ENCODE results near the gene NDUFC1.
"Not testable (repeated sequence)": the region's sequence is repeated elsewhere in the genome, so short reads cannot be mapped to it uniquely, and the experiment has no call there.

NDUFC1 gene

GRCh38 chr4:139329665-139330200, 27.5 kb upstream of the NDUFC1 start:
- TF ChIP-seq CTCF (IDR thresholded peaks at IDR 0.05; ENCODE audit: low read depth, low read length) (no peak), POLR2A (IDR thresholded peaks at IDR 0.05; ENCODE audit: extremely low read depth, insufficient read length) (no peak)
- DNase-seq (ENCODE audit: low read depth) = no peak
- no peak overlapping the region for H3K4me3 ChIP-seq (ENCODE audit: low read depth, low read length)

GRCh38 chr4:139324620-139325019, 22.3 kb upstream of the NDUFC1 start:
- TF ChIP-seq POLR2A (IDR thresholded peaks at IDR 0.05; ENCODE audit: extremely low read depth, insufficient read length) (no peak), CTCF (IDR thresholded peaks at IDR 0.05; ENCODE audit: low read depth, low read length) (no peak), MYC (IDR thresholded peaks at IDR 0.05; ENCODE audit: low read depth, low read length) (no peak)
- TF ChIP-seq, protein P1, sequence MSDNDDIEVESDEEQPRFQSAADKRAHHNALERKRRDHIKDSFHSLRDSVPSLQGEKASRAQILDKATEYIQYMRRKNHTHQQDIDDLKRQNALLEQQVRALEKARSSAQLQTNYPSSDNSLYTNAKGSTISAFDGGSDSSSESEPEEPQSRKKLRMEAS (IDR thresholded peaks at IDR 0.05; ENCODE audit: low read depth, low read length) = no peak
- DNase-seq (ENCODE audit: low read depth) = no peak
- H3K4me3 ChIP-seq (ENCODE audit: low read depth, low read length) = no peak overlapping the region

DNA sequence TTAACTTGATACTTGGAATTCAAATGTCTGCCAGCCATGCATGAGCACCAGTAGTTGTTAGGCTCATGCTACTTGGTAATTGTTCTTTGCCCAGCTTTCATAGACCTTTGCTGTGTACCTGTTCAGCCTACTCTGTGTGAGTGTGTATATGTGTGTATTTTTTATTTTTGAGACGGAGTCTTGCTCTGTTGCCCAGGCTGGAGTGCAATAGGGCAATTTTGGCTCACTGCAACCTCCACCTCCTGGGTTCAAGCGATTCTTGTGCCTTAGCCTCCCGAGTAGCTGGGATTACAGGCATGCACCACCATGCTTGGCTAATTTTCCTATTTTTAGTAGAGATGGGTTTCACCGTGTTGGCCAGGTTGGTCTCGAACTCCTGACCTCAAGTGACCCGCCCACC, 20.3 kb upstream of the NDUFC1 start:
- not testable (repeated sequence) for H3K4me3 ChIP-seq (ENCODE audit: low read depth, low read length); DNase-seq (ENCODE audit: low read depth)

DNA sequence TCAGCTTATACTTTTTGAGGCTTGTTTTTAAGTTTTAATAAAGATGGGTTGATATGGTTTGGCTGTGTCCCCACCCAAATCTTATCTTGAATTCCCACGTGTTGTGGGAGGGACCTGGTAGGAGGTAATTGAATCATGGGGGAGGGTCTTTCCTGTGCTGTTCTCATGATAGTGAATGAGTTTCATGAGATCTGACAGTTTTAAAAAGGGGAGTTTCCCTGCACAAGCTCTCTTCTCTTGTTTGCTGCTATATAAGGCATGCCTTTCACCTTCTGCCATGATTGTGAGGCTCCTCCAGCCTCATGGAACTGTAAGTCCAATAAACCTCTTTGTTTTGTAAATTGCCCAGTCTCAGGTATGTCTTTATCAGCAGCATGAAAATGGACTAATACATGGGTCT, 19.8 kb upstream of the NDUFC1 start:
- not testable (repeated sequence) for H3K4me3 ChIP-seq (ENCODE audit: low read depth, low read length)

GRCh38 chr4:139319571-139319970, 17.3 kb upstream of the NDUFC1 start:
- TF ChIP-seq CTCF (IDR thresholded peaks at IDR 0.05; ENCODE audit: low read depth, low read length) = no peak
- no peak for TF ChIP-seq POLR2A (IDR thresholded peaks at IDR 0.05; ENCODE audit: extremely low read depth, insufficient read length)
- no peak for TF ChIP-seq MYC (IDR thresholded peaks at IDR 0.05; ENCODE audit: low read depth, low read length)
- TF ChIP-seq, protein P1 (IDR thresholded peaks at IDR 0.05; ENCODE audit: low read depth, low read length) = no peak
- DNase-seq (ENCODE audit: low read depth) = no peak

More for the DNA sequence above, 19.8 kb upstream of the NDUFC1 start:
- not testable (repeated sequence) for DNase-seq (ENCODE audit: low read depth)

DNA sequence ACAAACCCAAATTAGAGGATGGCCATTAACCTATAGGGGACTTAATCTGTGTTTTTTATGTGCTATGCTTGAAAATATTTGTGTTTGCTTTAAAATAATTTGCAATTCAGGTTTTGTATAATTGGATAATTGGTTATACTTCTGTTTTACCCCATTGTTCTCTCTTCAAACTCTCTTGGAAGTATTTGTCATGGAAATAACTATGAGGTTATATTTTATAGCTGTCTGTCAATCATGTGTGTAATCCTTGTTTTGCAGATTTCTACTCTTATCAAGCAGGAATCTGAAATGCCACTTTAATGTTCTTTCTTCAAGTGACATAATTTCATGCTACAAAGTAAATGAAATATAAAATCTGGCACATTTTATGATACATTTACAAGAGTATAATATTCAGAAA, 15.4 kb upstream of the NDUFC1 start:
- TF ChIP-seq, protein P1 (IDR thresholded peaks at IDR 0.05; ENCODE audit: low read depth, low read length) = no peak
- TF ChIP-seq CTCF (IDR thresholded peaks at IDR 0.05; ENCODE audit: low read depth, low read length) (no peak), MYC (IDR thresholded peaks at IDR 0.05; ENCODE audit: low read depth, low read length) (no peak), POLR2A (IDR thresholded peaks at IDR 0.05; ENCODE audit: extremely low read depth, insufficient read length) (no peak)
- no peak for DNase-seq (ENCODE audit: low read depth)
- no peak overlapping the region for H3K4me3 ChIP-seq (ENCODE audit: low read depth, low read length)

More at GRCh38 chr4:139319571-139319970, 17.3 kb upstream of the NDUFC1 start:
- H3K4me3 ChIP-seq (ENCODE audit: low read depth, low read length) = no peak overlapping the region

DNA sequence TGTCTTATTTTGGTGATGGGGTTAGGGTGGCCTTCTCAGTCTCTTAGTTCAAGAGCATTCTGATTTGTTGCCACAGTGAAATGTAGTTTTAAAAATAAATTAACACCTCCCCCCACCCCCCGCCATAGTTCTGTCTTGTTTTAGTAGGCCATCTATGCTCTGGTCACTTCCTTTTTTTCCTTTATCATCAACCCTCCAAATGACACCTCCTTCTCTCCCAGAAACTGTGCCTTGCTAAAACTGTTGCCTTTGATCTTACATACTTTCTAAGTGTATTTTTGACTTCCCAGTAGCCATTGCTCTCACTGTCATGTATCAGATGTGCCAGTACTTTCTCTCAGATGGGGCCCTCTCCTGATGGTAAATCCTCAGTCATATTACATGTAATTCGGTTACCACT, 14.5 kb upstream of the NDUFC1 start:
- TF ChIP-seq CTCF (IDR thresholded peaks at IDR 0.05; ENCODE audit: low read depth, low read length) (no peak), POLR2A (IDR thresholded peaks at IDR 0.05; ENCODE audit: extremely low read depth, insufficient read length) (no peak), MYC (IDR thresholded peaks at IDR 0.05; ENCODE audit: low read depth, low read length) (no peak)
- TF ChIP-seq, protein P1 (IDR thresholded peaks at IDR 0.05; ENCODE audit: low read depth, low read length) = no peak
- no peak overlapping the region for H3K4me3 ChIP-seq (ENCODE audit: low read depth, low read length)
- no peak for DNase-seq (ENCODE audit: low read depth)
